ENCODE data around the gene ADAMTS14. TPM values are rescaled to one million over a fixed set of nuclear protein-coding genes. Genes with fewer than 3 reads are reported as not detected.

The ADAMTS14 gene
- total and polyA plus RNA-seq, 7 donors: 0.03 to 0.18 (median 0.06) TPM; not detected in 3

DNA sequence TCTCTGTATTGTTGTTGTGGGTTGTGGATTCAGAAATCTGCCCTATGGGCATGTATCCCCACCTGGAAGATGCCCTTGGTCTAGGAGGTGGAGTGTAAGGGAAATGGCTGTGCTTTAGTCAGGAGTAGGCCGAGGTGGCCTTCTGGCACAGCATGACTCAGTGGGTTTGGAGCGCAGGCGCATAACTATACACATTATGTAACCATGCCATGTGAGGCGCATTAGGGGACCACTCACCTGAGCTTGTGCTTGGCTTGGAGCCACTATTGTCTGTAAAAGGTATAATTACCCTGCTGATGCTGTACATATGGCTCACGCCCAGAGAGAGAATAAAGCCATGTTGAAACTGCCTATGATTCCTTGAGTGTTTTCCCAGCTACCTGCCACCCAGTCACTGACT lies 20.6 kb upstream of the ADAMTS14 start:
- no peak for ATAC-seq

DNA sequence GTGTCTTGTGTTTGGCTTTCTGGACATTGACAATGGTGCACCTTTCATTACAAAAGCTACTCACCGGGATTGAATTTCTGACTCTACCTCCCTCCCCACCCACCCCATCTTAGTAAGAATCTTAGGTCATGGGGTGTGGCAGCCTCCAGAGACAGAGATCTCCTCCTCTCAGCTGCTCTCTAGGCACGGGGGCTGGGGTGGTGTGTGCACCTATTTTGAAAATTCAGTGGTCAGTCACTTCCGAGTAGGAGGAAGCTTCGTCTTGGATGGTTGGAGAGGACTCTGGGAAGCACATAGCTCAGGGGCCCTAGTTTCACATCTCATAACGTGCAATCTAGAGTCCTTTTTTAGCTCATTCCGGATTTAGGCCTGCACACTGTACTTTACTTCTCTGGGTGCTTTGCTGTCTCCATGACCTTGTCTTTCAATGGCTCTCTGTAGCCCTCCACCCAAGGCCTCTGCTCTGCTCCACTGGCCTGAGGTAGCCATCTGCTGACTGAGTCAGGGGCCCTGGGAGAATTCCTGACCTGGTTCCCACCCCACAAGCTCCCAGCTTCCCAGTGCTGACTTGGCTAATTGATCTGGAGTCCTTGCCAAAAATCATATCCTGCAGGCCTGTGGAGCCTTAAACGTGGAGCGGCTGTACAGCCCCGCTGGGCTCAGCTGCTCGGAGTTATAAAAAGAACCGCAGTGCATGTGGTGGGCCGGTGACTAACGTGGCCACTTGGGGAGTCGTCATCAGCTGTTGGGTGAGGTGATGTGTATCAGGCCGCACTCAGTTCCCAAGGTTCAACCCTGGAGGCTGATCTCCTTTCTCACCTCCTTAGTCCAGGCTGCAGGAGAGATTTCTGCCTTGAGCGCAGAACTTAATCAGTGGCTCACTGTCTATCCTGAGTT lies 19.3 kb upstream of the ADAMTS14 start:
- Histone ChIP-seq H3K27ac (peak overlapping the region; percentile 4), H3K36me3 (ENCODE audit: insufficient read depth in 1 of 2, low read depth in 1 of 2) (no peaks in the 10 kb centered on the region), H3K4me3 (no peak overlapping the region), H3K4me1 (no peaks in the 10 kb centered on the region), H3K27me3 (ENCODE audit: insufficient read depth in 3 of 3, low read length in 2 of 3) (no peaks in the 10 kb centered on the region), H3K9me3 (no peaks in the 10 kb centered on the region)
- ATAC-seq: peak; percentile 74 to 88 (median 81)
- intact Hi-C loops (cut with DNase I): no loop called here
- TF ChIP-seq, protein P1, sequence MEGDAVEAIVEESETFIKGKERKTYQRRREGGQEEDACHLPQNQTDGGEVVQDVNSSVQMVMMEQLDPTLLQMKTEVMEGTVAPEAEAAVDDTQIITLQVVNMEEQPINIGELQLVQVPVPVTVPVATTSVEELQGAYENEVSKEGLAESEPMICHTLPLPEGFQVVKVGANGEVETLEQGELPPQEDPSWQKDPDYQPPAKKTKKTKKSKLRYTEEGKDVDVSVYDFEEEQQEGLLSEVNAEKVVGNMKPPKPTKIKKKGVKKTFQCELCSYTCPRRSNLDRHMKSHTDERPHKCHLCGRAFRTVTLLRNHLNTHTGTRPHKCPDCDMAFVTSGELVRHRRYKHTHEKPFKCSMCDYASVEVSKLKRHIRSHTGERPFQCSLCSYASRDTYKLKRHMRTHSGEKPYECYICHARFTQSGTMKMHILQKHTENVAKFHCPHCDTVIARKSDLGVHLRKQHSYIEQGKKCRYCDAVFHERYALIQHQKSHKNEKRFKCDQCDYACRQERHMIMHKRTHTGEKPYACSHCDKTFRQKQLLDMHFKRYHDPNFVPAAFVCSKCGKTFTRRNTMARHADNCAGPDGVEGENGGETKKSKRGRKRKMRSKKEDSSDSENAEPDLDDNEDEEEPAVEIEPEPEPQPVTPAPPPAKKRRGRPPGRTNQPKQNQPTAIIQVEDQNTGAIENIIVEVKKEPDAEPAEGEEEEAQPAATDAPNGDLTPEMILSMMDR (IDR thresholded peaks at IDR 0.05): no peak
- peak; percentile 49 to 71 for DNase-seq
- 34 to 42% (median 35%) methylated on average over 16 of the region's 16 CpGs for WGBS, 3 donors

More for the DNA sequence above, 20.6 kb upstream of the ADAMTS14 start:
- no peaks in the 10 kb centered on the region for H3K27me3 ChIP-seq (ENCODE audit: insufficient read depth in 3 of 3, low read length in 2 of 3)
- no peaks in the 10 kb centered on the region for H3K4me1 ChIP-seq
- H3K4me3 ChIP-seq: no peak overlapping the region
- DNase-seq: no peak
- no peak overlapping the region for H3K27ac ChIP-seq
- TF ChIP-seq, protein P1 (IDR thresholded peaks at IDR 0.05): no peak
- no peaks in the 10 kb centered on the region for H3K9me3 ChIP-seq
- WGBS, 3 donors: 97 to 100% (median 98%) methylated on average over 5 of the region's 5 CpGs
- no peaks in the 10 kb centered on the region for H3K36me3 ChIP-seq (ENCODE audit: insufficient read depth in 1 of 2, low read depth in 1 of 2)
- intact Hi-C loops (cut with DNase I): no loop called here

DNA sequence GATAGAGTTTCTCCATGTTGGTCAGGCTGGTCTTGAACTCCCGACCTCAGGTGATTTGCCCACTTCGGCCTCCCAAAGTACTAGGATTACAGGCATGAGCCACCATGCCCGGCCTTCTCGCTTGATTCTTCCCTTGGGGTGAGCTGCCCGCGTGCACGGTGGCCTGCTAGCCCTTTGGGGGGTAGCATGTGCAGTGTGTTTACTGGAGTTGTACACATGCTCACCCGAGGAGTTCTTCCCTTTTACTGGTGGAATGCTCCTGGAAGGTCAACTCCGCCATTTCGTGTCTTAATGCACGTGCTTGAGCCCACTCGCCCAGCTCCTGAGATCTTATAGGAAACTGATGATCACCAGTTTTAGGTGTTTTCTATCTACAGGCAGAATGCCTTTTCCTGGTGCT lies 17.0 kb upstream of the ADAMTS14 start:
- Histone ChIP-seq H3K4me3 (no peak overlapping the region), H3K4me1 (no peaks in the 10 kb centered on the region), H3K27me3 (ENCODE audit: insufficient read depth in 3 of 3, low read length in 2 of 3) (no peaks in the 10 kb centered on the region), H3K27ac (no peak overlapping the region), H3K36me3 (ENCODE audit: insufficient read depth in 1 of 2, low read depth in 1 of 2) (no peaks in the 10 kb centered on the region), H3K9me3 (peaks cover 4% of the 10 kb centered on the region)
- TF ChIP-seq, protein P1 (IDR thresholded peaks at IDR 0.05): no peak
- WGBS, 3 donors: 96 to 98% (median 96%) methylated on average over 12 of the region's 12 CpGs
- DNase-seq (no peak), ATAC-seq (no peak)
- intact Hi-C loops (cut with DNase I): no loop called here

DNA sequence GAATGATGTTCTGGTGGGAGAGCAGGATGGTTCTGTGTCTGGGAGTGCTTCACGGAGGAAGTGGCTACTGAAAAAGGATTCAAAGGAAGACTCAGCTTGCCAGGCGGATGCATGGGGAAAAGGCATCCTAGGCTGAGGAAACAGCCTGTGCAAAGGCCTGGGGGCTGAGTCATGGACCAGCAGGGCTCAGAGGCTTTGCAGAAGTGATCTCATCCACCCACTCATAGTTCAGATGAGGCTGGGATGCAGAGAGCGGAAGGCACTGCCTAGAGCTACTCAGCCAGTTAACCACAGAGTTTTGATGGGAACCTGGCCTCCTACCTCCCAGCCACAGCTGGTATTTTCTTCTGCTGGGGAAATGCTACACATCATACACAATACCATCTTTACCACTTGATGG lies 15.8 kb upstream of the ADAMTS14 start:
- intact Hi-C loops (cut with DNase I): no loop called here
- 47 to 60% (median 55%) methylated on average over 3 of the region's 3 CpGs for WGBS, 3 donors
- ATAC-seq (peak in 1 of 4 donors; percentile 61), DNase-seq (peak in 1 of 2 donors; percentile 23)
- TF ChIP-seq, protein P1 (IDR thresholded peaks at IDR 0.05): no peak
- no peaks in the 10 kb centered on the region for H3K27me3 ChIP-seq (ENCODE audit: insufficient read depth in 3 of 3, low read length in 2 of 3)
- H3K36me3 ChIP-seq (ENCODE audit: insufficient read depth in 1 of 2, low read depth in 1 of 2): no peaks in the 10 kb centered on the region
- H3K27ac ChIP-seq: no peak overlapping the region
- peaks cover 4% of the 10 kb centered on the region for H3K9me3 ChIP-seq
- H3K4me3 ChIP-seq: no peak overlapping the region
- H3K4me1 ChIP-seq: no peaks in the 10 kb centered on the region
